Loucy (cell line): ENCODE measurements around the gene ZNF181.

Experiments used
- CTCF ChIP-seq: fragments of 200-600 bp; sonication (generic); conservative IDR thresholded peaks from 2 replicates; pipeline ENCODE4 v1.5.1; 2014; ENCODE audit warnings: mild to moderate bottlenecking, antibody characterized with exemption, low read length
- EZH2phosphoT487 ChIP-seq: fragments of 200-600 bp; IDR thresholded peaks from 2 replicates; pipeline ENCODE4 v1.6.1; 2018; ENCODE audit warnings: antibody characterized with exemption, mild to moderate bottlenecking, moderate library complexity, borderline replicate concordance

- TF ChIP-seq CTCF, result no peak
- TF ChIP-seq EZH2phosphoT487, result no peak
These were observed 38.9 kb downstream of the ZNF181 start, which contains the start of gene ZNF599 for GRCh38 chr19:34772697-34773554.
